Measurements from ENCODE around the gene NCKAP5.

The NCKAP5 gene

GRCh38 chr2:133130548-133131246 is 437.6 kb downstream of the NCKAP5 start:
- DNase-seq, result peak in 1 of 5 donors; percentile 0

- DNase-seq, result no peak
Observed at GRCh38 chr2:133124446-133124845, 443.8 kb downstream of the NCKAP5 start.

- DNase-seq, result no peak
Observed at GRCh38 chr2:133123904-133124303, 444.4 kb downstream of the NCKAP5 start.

- no peak for DNase-seq
Observed at GRCh38 chr2:133123393-133123792, 444.9 kb downstream of the NCKAP5 start.

- no peak for DNase-seq
Observed at GRCh38 chr2:133122529-133122928, 445.7 kb downstream of the NCKAP5 start.

- DNase-seq, result no peak
Observed at GRCh38 chr2:133120310-133120709, 448.0 kb downstream of the NCKAP5 start.

GRCh38 chr2:133110201-133110600 is 458.1 kb downstream of the NCKAP5 start:
- no peak for DNase-seq

- DNase-seq, result no peak
Observed at GRCh38 chr2:133109772-133110171, 458.5 kb downstream of the NCKAP5 start.

GRCh38 chr2:133107058-133107815 is 461.0 kb downstream of the NCKAP5 start:
- no peak for DNase-seq

- DNase-seq, result no peak
Observed at GRCh38 chr2:133104871-133105270, 463.4 kb downstream of the NCKAP5 start.

GRCh38 chr2:133098787-133099186 is 469.5 kb downstream of the NCKAP5 start:
- DNase-seq, result no peak

- DNase-seq, result no peak
Observed at GRCh38 chr2:133097666-133098065, 470.6 kb downstream of the NCKAP5 start.

GRCh38 chr2:133092571-133092970 is 475.7 kb downstream of the NCKAP5 start:
- DNase-seq, result no peak

- DNase-seq, result no peak
Observed at GRCh38 chr2:133090358-133090757, 477.9 kb downstream of the NCKAP5 start.

GRCh38 chr2:133086176-133086575 is 482.1 kb downstream of the NCKAP5 start:
- no peak for DNase-seq

GRCh38 chr2:133085646-133086045 is 482.6 kb downstream of the NCKAP5 start:
- no peak for DNase-seq

- DNase-seq, result no peak
Observed at GRCh38 chr2:133082034-133082433, 486.2 kb downstream of the NCKAP5 start.

- no peak for DNase-seq
Observed at GRCh38 chr2:133080822-133081221, 487.4 kb downstream of the NCKAP5 start.

- DNase-seq, result no peak
Observed at GRCh38 chr2:133078667-133079411, 489.4 kb downstream of the NCKAP5 start.

- no peak for DNase-seq
Observed at GRCh38 chr2:133077269-133077822, 490.9 kb downstream of the NCKAP5 start.

GRCh38 chr2:133072837-133073694 is 495.2 kb downstream of the NCKAP5 start:
- DNase-seq, result no peak

GRCh38 chr2:133063775-133064174 is 504.5 kb downstream of the NCKAP5 start:
- DNase-seq, result no peak
